AG04449 (cell line): ENCODE data around the gene PIRT.

Source experiments
- CTCF ChIA-PET: fragments of 350-600 bp; formaldehyde crosslinking; extraction: SDS; loops from one replicate; lab custom pipeline; 2021; ENCODE audit warnings: antibody characterized with exemption; lab: Yijun Ruan, JAX
- POLR2A ChIA-PET: fragments of 400-600, 350-600 bp; formaldehyde crosslinking; extraction: SDS; loops from one replicate; lab custom pipeline; 2020; ENCODE audit warnings: antibody characterized with exemption, inconsistent platforms; lab: Yijun Ruan, JAX
- DNase-seq: peaks from one replicate; pipeline ENCODE4 v3.0.0-alpha.2; 2010; ENCODE audit warnings: low read depth, low spot score
- H3K4me3 ChIP-seq: 2 replicates; pipeline ENCODE4 v1.5.1; 2011; ENCODE audit warnings: low read depth, mild to moderate bottlenecking, control low read depth, low read length
- CTCF ChIP-seq: IDR thresholded peaks from one replicate; pipeline ENCODE4 v1.5.1; 2011; ENCODE audit warnings: mild to moderate bottlenecking, moderate library complexity, low read length, control low read depth, inconsistent platforms; ENCODE audit not compliant: insufficient read depth; ENCODE audit errors: missing control alignments

The PIRT gene

GRCh38 chr17:10803830-10804475, 33.9 kb downstream of the PIRT start, which contains the start of gene TMEM238L:
TSS of gene TMEM238L (minus strand) at chr17:10804099. CDS start at chr17:10803963, 136 bp downstream.
- no peak for DNase-seq
- ChIA-PET CTCF (no interaction called here), POLR2A (no interaction called here)
- no peak within 1 kb of the TSS for H3K4me3 ChIP-seq
- no peak for TF ChIP-seq CTCF

DNA sequence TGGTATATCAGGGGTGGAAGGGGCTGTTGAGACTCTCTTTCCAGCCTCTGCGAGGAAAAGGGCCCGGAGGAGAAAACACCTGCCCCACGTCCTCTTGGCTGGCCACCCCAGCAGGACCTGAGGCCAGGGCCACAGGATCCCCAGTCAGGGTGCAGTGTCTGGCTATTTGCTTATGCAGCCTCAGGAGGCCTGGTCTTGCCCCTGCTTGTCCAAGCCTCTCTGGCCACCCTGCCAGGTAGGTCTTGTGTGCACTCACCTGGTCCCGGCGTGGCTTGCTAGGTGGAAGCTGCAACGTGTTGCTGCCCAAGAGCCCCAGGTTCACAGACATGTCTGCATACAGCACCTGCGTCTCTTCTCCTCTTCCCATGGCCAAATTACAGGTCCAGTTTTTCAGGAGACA, 34.5 kb downstream of the PIRT start:
- ChIA-PET CTCF (no interaction called here), POLR2A (no interaction called here)

DNA sequence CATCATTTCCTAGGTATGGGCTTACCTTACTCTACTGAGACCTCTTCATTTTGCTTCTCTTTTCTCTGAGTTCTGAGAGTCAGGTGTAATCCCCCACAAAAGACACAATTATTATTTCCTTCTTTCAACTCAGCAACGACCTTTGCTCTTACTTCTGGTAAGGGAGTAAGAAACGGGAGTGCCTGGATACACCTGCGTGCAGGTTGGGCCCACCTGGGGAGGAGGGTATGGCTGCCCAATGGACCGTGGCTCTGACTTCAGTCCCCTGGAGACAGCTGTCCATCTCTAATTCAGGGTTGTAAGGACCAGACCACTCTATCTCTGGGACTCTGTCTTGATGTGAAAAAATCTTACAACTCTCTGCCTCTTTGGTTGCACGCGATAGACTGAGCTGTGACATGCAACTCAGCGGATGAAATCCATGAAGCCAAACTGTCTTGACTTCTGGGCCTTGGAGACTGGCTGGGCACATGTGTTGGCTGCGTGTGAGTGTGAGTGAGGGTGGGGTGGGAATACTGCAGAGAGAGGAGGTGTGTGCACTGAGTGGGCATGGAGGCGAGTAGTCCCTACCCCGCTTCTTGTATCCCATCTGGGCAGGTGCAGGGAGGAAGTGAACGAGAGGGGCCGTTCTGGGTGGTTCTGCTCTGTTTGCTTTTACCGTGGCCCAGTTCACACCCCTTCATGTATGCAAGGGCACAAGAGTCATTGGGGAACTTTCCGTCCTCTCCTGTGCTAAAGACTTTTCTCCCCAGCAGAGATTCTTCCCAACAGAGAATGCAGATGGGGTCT, 35.2 kb downstream of the PIRT start:
- H3K4me3 ChIP-seq = no peak overlapping the region
- no peak for DNase-seq
- POLR2A ChIA-PET = no interaction called here
- CTCF ChIA-PET = no interaction called here
- TF ChIP-seq CTCF = no peak

More for the DNA sequence above, 34.5 kb downstream of the PIRT start:
- DNase-seq = no peak
- no peak overlapping the region for H3K4me3 ChIP-seq
- no peak for TF ChIP-seq CTCF

- CTCF ChIA-PET = no interaction called here
- POLR2A ChIA-PET = no interaction called here
- no peak overlapping the region for H3K4me3 ChIP-seq
- TF ChIP-seq CTCF = no peak
- DNase-seq = no peak
These were observed 38.5 kb downstream of the PIRT start for GRCh38 chr17:10799407-10799806.

DNA sequence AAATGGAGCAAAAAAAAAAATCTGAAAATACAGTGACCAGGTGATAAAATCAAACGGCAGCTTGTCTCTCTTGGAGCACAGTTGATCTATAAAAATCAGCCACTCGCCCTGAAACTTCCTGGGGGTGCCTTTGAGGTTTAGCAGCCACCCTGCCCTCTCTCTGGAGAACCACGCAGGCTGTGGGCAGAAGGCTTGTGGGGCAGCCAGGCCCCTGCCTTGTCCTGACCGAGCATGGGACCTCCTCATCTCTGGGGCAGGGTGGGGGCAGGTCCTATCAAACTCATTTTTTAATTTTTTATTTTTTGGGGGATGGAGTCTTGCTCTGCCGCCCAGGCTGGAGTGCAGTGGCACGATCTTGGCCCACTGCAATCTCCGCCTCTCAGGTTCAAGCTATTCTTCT, 39.0 kb downstream of the PIRT start:
- POLR2A ChIA-PET = no interaction called here
- TF ChIP-seq CTCF = no peak
- CTCF ChIA-PET = no interaction called here
- no peak for DNase-seq
- H3K4me3 ChIP-seq = no peak overlapping the region

- H3K4me3 ChIP-seq = no peak overlapping the region
- no peak for TF ChIP-seq CTCF
- DNase-seq = no peak
- POLR2A ChIA-PET = no interaction called here
- CTCF ChIA-PET = no interaction called here
These were observed 39.5 kb downstream of the PIRT start for GRCh38 chr17:10798332-10798749.
